ENCODE measurements around the gene SLX4IP.
"Not testable (repeated sequence)": the region's sequence is repeated elsewhere in the genome, so short reads cannot be mapped to it uniquely, and the experiment has no call there.

Gene SLX4IP

DNA sequence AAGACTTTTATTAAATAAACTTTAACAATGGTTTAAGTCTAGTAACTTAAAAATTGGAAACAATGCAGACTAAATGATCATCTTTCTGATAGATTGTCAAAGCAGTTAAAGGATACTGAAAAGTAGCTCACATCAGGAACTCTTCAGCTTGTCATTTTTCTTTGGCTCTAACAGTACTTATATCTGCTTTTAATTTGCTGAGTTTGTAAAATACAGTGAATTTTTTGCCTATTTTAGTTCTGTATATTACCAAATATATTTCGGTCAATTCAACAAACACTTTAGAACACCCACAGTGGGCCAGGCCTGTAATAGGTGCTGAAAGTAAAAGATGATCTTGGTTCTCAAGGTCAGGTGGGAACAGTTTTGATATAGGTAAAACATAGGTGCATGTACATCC lies 23.4 kb upstream of the SLX4IP start:
- H3K36me3 Mint-ChIP-seq (ENCODE audit: low read depth): peaks cover 14% of the 10 kb centered on the region
- no peak overlapping the region for H3K27ac Mint-ChIP-seq

DNA sequence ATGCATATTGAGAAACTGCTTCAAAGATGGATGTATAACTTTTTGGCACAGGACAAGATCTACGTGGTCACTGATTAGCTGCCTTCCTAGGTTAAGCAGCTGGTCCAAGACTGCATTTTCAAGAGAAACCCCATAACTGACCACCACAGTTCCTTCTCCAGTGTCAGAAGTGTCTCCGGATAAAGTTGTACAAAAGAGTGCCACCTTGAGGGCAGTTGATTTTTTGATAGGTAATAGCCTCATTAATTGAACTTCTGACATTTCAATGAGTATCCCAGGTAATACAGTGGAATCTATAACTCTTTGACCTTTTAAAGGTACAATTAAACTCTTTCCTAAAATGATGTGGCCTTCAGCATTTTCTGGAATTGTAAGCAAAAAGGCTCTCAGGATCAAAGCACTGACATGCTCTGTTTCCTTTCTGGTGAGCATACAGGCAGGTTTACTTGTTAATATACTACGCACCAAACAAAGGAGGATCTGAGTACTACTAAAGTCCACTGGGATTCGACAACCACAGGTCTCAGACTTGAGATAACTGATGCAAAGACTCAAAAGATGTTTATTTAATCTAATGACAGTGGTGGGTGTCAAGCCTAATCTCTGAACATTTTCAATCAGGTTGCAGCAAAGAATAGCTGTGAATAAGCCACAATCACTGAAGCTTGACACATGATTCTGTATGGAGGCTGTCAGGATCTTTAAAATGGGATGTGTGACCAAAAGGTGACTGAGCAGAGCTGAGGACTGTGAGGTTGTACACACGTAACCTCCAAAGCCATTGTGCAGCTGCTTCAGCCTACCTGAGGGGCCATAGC lies 22.3 kb upstream of the SLX4IP start:
- Mint-ChIP-seq H3K27me3 (ENCODE audit: low read depth) (no peaks in the 10 kb centered on the region), H3K9me3 (no peaks in the 10 kb centered on the region), H3K4me3 (no peak overlapping the region), H3K36me3 (ENCODE audit: low read depth) (peaks cover 18% of the 10 kb centered on the region), H3K27ac (peak overlapping the region in 2 of 3 experiments; percentile 30 to 62), H3K4me1 (no peaks in the 10 kb centered on the region)
- TF ChIP-seq, protein P1, sequence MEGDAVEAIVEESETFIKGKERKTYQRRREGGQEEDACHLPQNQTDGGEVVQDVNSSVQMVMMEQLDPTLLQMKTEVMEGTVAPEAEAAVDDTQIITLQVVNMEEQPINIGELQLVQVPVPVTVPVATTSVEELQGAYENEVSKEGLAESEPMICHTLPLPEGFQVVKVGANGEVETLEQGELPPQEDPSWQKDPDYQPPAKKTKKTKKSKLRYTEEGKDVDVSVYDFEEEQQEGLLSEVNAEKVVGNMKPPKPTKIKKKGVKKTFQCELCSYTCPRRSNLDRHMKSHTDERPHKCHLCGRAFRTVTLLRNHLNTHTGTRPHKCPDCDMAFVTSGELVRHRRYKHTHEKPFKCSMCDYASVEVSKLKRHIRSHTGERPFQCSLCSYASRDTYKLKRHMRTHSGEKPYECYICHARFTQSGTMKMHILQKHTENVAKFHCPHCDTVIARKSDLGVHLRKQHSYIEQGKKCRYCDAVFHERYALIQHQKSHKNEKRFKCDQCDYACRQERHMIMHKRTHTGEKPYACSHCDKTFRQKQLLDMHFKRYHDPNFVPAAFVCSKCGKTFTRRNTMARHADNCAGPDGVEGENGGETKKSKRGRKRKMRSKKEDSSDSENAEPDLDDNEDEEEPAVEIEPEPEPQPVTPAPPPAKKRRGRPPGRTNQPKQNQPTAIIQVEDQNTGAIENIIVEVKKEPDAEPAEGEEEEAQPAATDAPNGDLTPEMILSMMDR (IDR thresholded peaks at IDR 0.05; ENCODE audit: unreplicated experiment in 3 of 3): peak in 1 of 3 experiments; percentile 41

More for the DNA sequence above, 23.4 kb upstream of the SLX4IP start:
- Mint-ChIP-seq H3K4me1 (no peaks in the 10 kb centered on the region), H3K27me3 (ENCODE audit: low read depth) (no peaks in the 10 kb centered on the region), H3K4me3 (no peak overlapping the region), H3K9me3 (no peaks in the 10 kb centered on the region)
- TF ChIP-seq, protein P1 (IDR thresholded peaks at IDR 0.05; ENCODE audit: unreplicated experiment in 3 of 3): no peak

DNA sequence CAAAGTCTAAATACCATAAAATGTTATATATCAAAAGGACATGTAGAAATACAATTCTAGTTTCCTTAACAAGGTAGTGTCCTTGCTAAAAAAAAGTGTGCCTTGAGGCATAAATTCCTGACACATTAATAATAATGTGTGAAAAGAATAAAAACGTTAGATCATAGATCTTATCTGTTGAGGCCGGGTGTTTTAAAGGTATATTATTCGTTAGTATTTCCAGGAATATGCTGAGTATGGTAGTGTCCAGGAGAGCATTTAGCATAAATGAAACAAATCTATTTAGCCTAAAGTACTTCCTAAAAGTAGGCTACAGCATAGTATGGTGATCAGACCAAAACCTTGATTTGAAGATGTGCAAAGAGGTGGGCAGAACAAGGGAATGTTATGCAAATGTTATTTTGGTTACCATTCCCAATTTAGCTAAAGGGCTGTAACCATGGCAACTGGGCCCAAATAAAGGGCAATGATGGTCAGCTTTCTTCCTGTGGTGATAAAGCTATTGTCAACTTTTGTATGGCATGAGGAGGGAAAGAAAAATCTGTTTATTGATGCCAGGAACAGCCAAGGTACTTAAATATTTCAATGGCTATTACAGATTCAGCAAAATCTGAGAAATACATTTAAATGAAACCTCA lies 20.0 kb upstream of the SLX4IP start:
- no peaks in the 10 kb centered on the region for H3K27me3 Mint-ChIP-seq (ENCODE audit: low read depth)
- TF ChIP-seq, protein P1 (IDR thresholded peaks at IDR 0.05; ENCODE audit: unreplicated experiment in 3 of 3): no peak
- H3K4me1 Mint-ChIP-seq: peaks cover under 1% of the 10 kb centered on the region
- peaks cover 22% of the 10 kb centered on the region for H3K36me3 Mint-ChIP-seq (ENCODE audit: low read depth)
- H3K4me3 Mint-ChIP-seq: no peak overlapping the region
- H3K27ac Mint-ChIP-seq: no peak overlapping the region
- H3K9me3 Mint-ChIP-seq: no peaks in the 10 kb centered on the region

DNA sequence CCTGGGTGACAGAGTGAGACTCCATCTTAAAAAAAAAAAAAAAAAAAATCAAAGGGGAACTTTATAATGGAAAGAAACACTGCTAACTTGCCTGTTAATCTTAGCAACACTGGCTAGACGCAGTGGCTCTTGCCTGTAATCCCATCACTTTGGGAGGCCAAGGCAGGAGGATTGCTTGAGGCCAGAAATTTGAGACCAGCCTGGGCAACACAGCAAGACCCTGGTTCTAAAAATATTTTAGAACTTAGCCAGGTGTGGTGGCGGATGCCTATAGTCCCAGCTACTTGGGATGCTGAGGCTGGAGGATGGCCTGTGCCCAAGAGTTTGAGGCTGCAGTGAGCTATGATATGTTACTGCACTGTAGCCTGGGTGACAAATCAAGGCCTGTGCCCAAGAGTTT lies 17.9 kb upstream of the SLX4IP start:
- Mint-ChIP-seq H3K36me3 (ENCODE audit: low read depth) (peaks cover 28% of the 10 kb centered on the region), H3K4me1 (peaks cover 12% of the 10 kb centered on the region)
- H3K27ac Mint-ChIP-seq; H3K4me3 Mint-ChIP-seq; H3K9me3 Mint-ChIP-seq; H3K27me3 Mint-ChIP-seq (ENCODE audit: low read depth): not testable (repeated sequence)

DNA sequence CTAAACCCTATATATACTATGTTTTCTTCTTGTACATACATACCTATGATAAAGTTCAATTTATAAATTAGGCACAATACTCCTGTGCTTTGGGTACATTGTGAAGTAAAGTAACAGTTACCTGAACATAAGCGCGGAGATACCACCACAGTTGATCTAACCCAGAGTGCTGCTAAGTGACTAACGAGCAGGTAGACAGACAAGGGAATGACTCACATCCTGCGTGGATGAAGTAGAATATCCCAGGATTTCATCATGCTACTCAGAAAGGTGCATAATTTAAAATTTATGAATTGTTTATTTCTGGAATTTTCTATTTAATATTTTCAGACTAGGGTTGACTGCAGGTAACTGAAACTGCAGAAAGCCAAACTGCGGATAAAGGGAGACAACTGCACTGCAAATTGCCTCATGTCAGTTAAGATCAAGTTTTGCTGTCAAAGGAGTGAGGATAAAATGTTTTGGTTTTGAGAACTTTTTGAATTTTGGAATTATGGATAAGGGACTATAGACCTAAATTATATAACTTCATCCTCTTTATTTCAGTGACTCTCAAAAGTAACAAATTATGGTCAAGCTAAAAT lies 15.5 kb upstream of the SLX4IP start:
- TF ChIP-seq, protein P1 (IDR thresholded peaks at IDR 0.05; ENCODE audit: unreplicated experiment in 3 of 3): no peak
- no peak overlapping the region for H3K4me3 Mint-ChIP-seq
- H3K36me3 Mint-ChIP-seq (ENCODE audit: low read depth): peaks cover 37% of the 10 kb centered on the region
- H3K4me1 Mint-ChIP-seq: peaks cover 14% of the 10 kb centered on the region
- H3K27ac Mint-ChIP-seq: no peak overlapping the region
- no peaks in the 10 kb centered on the region for H3K9me3 Mint-ChIP-seq
- no peaks in the 10 kb centered on the region for H3K27me3 Mint-ChIP-seq (ENCODE audit: low read depth)

DNA sequence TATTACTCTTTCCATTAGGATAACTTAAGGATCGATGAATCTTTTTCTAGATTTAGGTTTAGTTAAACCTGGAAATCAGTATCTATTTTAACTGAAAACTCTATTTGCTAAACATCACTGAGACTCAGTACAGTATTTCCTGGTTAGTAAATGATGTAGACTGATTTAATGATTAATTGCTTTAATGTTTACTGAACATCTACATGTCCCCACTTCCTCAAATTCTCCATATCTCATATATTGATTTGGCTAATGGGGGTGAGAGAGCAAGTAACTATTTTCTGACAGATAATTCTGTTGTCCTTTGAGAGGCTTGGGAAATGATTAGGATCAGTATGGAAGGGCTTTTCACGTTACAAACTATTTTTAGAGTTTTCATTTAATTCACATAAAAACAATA lies 11.4 kb upstream of the SLX4IP start:
- Mint-ChIP-seq H3K9me3 (no peaks in the 10 kb centered on the region), H3K4me1 (peaks cover 19% of the 10 kb centered on the region), H3K36me3 (ENCODE audit: low read depth) (peaks cover 19% of the 10 kb centered on the region), H3K27me3 (ENCODE audit: low read depth) (no peaks in the 10 kb centered on the region), H3K27ac (peak overlapping the region in 1 of 3 experiments; percentile 51), H3K4me3 (no peak overlapping the region)
- TF ChIP-seq, protein P1 (IDR thresholded peaks at IDR 0.05; ENCODE audit: unreplicated experiment in 3 of 3): no peak
